Caco-2 (cell line): Measurements from ENCODE around the gene XPNPEP1. TPM values are rescaled to one million over a fixed set of nuclear protein-coding genes. Genes with fewer than 3 reads are reported as not detected.

Experiments used
- BruUV-seq: library from RNA; stranded (reverse); fragments of 400-500 nt; replicated peaks from 2 replicates; lab custom pipeline; 2021; lab: Mats Ljungman, UMichigan
- CTCF ChIA-PET: fragments of 300-600 bp; sonication (Branson Sonifier 250); formaldehyde crosslinking; loops from one replicate; lab custom pipeline; 2022; ENCODE audit warnings: antibody characterized with exemption; lab: Charles Lee
- POLR2A ChIA-PET: fragments of 300-600 bp; sonication (Branson Sonifier 250); formaldehyde crosslinking; loops from one replicate; lab custom pipeline; 2022; ENCODE audit warnings: antibody characterized with exemption; lab: Charles Lee
- DNase-seq, 2 experiments: peaks; one replicate each; pipeline versions ENCODE4 v3.0.0 to v3.0.0-alpha.2; 2020 to 2022
- H3K27me3 ChIP-seq: replicated peaks from 2 replicates; pipeline ENCODE4 v1.6.0; 2011; ENCODE audit warnings: low read length; ENCODE audit not compliant: control insufficient read depth, insufficient read depth
- H3K36me3 ChIP-seq: 2 replicates; pipeline ENCODE4 v1.5.1; 2011; ENCODE audit warnings: low read length; ENCODE audit not compliant: control insufficient read depth, insufficient read depth
- H3K4me1 ChIP-seq: fragments of 250-450 bp; sonication (Bioruptor Pico); 2 replicates; pipeline ENCODE4 v1.5.1; 2020; ENCODE audit warnings: mild to moderate bottlenecking
- H3K4me3 ChIP-seq: 2 replicates; pipeline ENCODE4 v1.5.1; 2011; ENCODE audit warnings: low read depth, mild to moderate bottlenecking, control low read depth, low read length
- H3K9me3 ChIP-seq: fragments of 250-450 bp; sonication (Bioruptor Pico); 2 replicates; pipeline ENCODE4 v1.5.1; 2020; ENCODE audit warnings: mild to moderate bottlenecking, moderate library complexity
- H3K27ac Mint-ChIP-seq: one replicate; pipeline ENCODE4 v1.8.0; 2022; ENCODE audit warnings: mixed read lengths; ENCODE audit not compliant: unreplicated experiment
- H3K27me3 Mint-ChIP-seq: one replicate; pipeline ENCODE4 v1.8.0; 2022; ENCODE audit warnings: mixed read lengths; ENCODE audit not compliant: insufficient read depth, unreplicated experiment
- H3K36me3 Mint-ChIP-seq: one replicate; pipeline ENCODE4 v1.8.0; 2022; ENCODE audit warnings: mild to moderate bottlenecking, mixed read lengths; ENCODE audit not compliant: insufficient read depth, unreplicated experiment
- H3K4me1 Mint-ChIP-seq: one replicate; pipeline ENCODE4 v1.8.0; 2022; ENCODE audit warnings: low read depth, mixed read lengths; ENCODE audit not compliant: unreplicated experiment
- H3K4me3 Mint-ChIP-seq: one replicate; pipeline ENCODE4 v1.8.0; 2022; ENCODE audit warnings: mild to moderate bottlenecking, moderate library complexity, mixed read lengths; ENCODE audit not compliant: unreplicated experiment
- H3K9me3 Mint-ChIP-seq: one replicate; pipeline ENCODE4 v1.8.0; 2022; ENCODE audit warnings: mixed read lengths; ENCODE audit not compliant: unreplicated experiment
- intact Hi-C: fragments of 100-400 bp; cut with micrococcal nuclease; formaldehyde crosslinking; loops from one replicate; pipeline ENCODE4 v1.10.0; 2022; ENCODE audit not compliant: unreplicated experiment
- total RNA-seq: library from RNA; stranded (reverse); gene quantifications from 2 replicates; pipeline ENCODE4 v1.2.3, GENCODE V29; 2022
- TF ChIP-seq, protein P1 (sequence below), 2 experiments: fragments of 200-600 bp in 1 of 2; IDR thresholded peaks; 1 replicate in 1 of 2; 2 replicates in 1 of 2; pipeline versions ENCODE4 v1.5.1 to v1.8.0; 2011 to 2022; ENCODE audit warnings: antibody characterized with exemption in 1 of 2, control low read depth in 1 of 2, inconsistent platforms in 1 of 2, low read depth in 1 of 2, low read length in 1 of 2, mild to moderate bottlenecking in 1 of 2, moderate library complexity in 1 of 2; ENCODE audit not compliant: insufficient read depth in 1 of 2, severe bottlenecking in 1 of 2, unreplicated experiment in 1 of 2

Gene XPNPEP1
- total RNA-seq, 1 experiment from 2014 or later: 92.4 TPM

DNA sequence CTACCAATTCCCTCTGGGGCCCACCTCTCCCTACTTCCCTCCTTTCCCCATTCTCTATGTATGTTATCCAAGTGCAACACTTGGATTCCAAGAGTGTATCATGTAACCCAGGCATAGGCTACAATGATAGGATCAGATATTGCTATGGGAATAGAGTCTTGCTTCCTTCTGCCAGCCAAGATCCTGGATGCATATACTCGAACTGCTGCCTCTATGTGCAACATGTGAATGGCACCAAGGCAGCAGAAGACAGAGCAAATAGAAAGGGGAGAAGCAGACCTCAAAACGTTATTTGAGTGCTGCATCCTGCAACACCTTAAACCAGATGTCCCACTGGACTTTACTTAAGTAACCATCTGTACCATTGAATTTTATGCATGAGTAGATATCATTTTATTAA, 3.5 kb upstream of the XPNPEP1 start:
- no peak overlapping the region for H3K27ac Mint-ChIP-seq
- peaks cover 31% of the 10 kb centered on the region for H3K4me1 ChIP-seq
- no peaks in the 10 kb centered on the region; the same call in 1 of the 2 replicates for H3K36me3 ChIP-seq
- CTCF ChIA-PET: no interaction called here
- TF ChIP-seq, protein P1, sequence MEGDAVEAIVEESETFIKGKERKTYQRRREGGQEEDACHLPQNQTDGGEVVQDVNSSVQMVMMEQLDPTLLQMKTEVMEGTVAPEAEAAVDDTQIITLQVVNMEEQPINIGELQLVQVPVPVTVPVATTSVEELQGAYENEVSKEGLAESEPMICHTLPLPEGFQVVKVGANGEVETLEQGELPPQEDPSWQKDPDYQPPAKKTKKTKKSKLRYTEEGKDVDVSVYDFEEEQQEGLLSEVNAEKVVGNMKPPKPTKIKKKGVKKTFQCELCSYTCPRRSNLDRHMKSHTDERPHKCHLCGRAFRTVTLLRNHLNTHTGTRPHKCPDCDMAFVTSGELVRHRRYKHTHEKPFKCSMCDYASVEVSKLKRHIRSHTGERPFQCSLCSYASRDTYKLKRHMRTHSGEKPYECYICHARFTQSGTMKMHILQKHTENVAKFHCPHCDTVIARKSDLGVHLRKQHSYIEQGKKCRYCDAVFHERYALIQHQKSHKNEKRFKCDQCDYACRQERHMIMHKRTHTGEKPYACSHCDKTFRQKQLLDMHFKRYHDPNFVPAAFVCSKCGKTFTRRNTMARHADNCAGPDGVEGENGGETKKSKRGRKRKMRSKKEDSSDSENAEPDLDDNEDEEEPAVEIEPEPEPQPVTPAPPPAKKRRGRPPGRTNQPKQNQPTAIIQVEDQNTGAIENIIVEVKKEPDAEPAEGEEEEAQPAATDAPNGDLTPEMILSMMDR (IDR thresholded peaks at IDR 0.05; ENCODE audit: insufficient read depth in 1 of 2, low read depth in 1 of 2, low read length in 1 of 2, severe bottlenecking in 1 of 2, unreplicated experiment in 1 of 2): no peak
- peaks cover 24% of the 10 kb centered on the region for H3K4me1 Mint-ChIP-seq
- intact Hi-C loops: loop anchor here (5.0 kb wide), 1 partner anchor 40 kb away; no protein-coding TSS in a partner anchor
- H3K27me3 ChIP-seq: no peaks in the 10 kb centered on the region
- no TSS peak for BruUV-seq
- POLR2A ChIA-PET: no interaction called here
- H3K4me3 Mint-ChIP-seq: no peak overlapping the region
- H3K27me3 Mint-ChIP-seq: no peaks in the 10 kb centered on the region
- H3K9me3 Mint-ChIP-seq: peaks cover 10% of the 10 kb centered on the region
- H3K4me3 ChIP-seq: no peak overlapping the region
- H3K36me3 Mint-ChIP-seq: peaks cover 18% of the 10 kb centered on the region
- no peak for DNase-seq
- H3K9me3 ChIP-seq: no peaks in the 10 kb centered on the region

DNA sequence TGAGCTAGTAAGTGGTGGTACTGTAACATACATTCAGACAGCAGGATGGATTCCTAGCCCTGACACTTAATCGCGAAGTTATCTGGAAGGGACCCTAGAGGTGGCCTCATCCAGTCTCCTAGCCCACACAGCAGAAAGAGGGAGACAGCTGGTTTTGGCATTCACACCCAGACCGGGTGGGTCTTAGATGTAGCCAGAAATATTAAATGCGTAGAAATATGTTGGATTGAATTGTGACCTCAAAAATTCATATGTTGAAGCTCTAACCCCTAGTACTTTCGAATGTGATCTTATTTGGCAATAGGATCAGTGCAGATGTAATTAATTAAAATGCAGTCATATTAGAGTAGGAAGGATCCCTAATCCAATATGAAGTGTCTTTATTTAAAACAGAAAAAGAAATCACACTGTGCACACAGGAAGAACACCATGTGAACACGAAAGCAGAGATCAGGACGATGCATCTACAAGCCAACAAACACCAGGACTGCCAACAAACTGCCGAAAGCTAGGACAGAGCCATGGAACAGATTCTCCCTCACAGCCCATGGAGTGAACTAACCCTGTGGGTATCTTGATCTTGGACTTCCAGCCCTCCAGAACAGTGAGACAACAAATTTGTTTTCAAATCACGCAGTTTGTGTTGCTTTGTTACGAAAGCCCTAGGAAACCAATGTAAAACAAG, 2.9 kb upstream of the XPNPEP1 start:
- no peaks in the 10 kb centered on the region for H3K9me3 ChIP-seq
- no peaks in the 10 kb centered on the region for H3K27me3 ChIP-seq
- no peak overlapping the region for H3K4me3 ChIP-seq
- Mint-ChIP-seq H3K4me3 (no peak overlapping the region), H3K4me1 (peaks cover 27% of the 10 kb centered on the region), H3K36me3 (peaks cover 18% of the 10 kb centered on the region), H3K27ac (no peak overlapping the region), H3K27me3 (no peaks in the 10 kb centered on the region), H3K9me3 (peaks cover 10% of the 10 kb centered on the region)
- peaks cover 34% of the 10 kb centered on the region for H3K4me1 ChIP-seq
- CTCF ChIA-PET: no interaction called here
- H3K36me3 ChIP-seq: peaks cover 3% of the 10 kb centered on the region; the same call in 1 of the 2 replicates
- no peak for DNase-seq
- TF ChIP-seq, protein P1 (IDR thresholded peaks at IDR 0.05; ENCODE audit: insufficient read depth in 1 of 2, low read depth in 1 of 2, low read length in 1 of 2, severe bottlenecking in 1 of 2, unreplicated experiment in 1 of 2): no peak
- intact Hi-C loops: loop anchor here (5.0 kb wide), 1 partner anchor 41 kb away; no protein-coding TSS in a partner anchor
- POLR2A ChIA-PET: interaction anchor here (0.6 kb wide), 1 partner anchor 340 kb away, joined by 4 read pairs; no protein-coding TSS in a partner anchor
- no TSS peak for BruUV-seq

DNA sequence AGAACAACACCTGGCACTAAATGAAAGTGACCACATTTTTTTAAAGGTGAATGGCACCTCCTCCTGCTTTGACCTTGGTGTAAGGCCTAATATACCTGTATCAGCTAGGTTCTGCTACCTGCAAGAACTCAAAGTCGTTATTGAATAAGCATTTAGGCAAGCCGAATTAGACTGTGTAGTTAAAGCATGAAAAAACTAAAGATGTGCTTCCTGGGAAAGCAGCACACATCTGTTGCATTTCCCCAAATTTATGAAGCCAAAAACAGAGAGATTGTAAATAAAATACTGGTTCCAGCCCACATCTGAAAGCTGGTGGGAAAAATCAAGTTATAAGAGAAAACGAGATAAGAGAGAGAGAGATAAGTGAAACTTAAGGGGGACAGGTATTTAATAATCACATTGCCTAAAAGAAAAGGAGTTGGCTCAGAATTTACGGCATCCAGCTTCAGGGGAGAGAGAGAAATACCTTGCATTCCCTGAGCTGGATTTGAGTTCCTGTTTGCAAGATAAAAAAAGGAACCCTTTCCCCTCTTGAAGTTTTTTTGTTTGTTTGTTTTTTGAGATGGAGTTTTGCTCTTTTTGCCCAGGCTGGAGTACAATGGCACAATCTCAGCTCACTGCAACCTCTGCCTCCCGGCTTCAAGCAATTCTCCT, 1.8 kb upstream of the XPNPEP1 start:
- DNase-seq: no peak
- ChIA-PET POLR2A (no interaction called here), CTCF (interaction anchor here (1.0 kb wide), 1 partner anchor 41 kb away, joined by 3 read pairs; no protein-coding TSS in a partner anchor)
- Mint-ChIP-seq H3K27ac (peak overlapping the region; percentile 58), H3K4me1 (peaks cover 27% of the 10 kb centered on the region), H3K27me3 (no peaks in the 10 kb centered on the region), H3K36me3 (peaks cover 18% of the 10 kb centered on the region), H3K9me3 (peaks cover 10% of the 10 kb centered on the region), H3K4me3 (peak overlapping the region; percentile 63)
- H3K4me3 ChIP-seq: no peak overlapping the region
- H3K36me3 ChIP-seq: peaks cover 5% of the 10 kb centered on the region
- peaks cover 34% of the 10 kb centered on the region for H3K4me1 ChIP-seq
- intact Hi-C loops: loop anchor here (5.0 kb wide), 1 partner anchor 42 kb away; no protein-coding TSS in a partner anchor
- no peaks in the 10 kb centered on the region for H3K27me3 ChIP-seq
- no peaks in the 10 kb centered on the region for H3K9me3 ChIP-seq
- no TSS peak for BruUV-seq
- TF ChIP-seq, protein P1 (IDR thresholded peaks at IDR 0.05; ENCODE audit: insufficient read depth in 1 of 2, low read depth in 1 of 2, low read length in 1 of 2, severe bottlenecking in 1 of 2, unreplicated experiment in 1 of 2): no peak
